ENCODE data around the gene GRAMD1B.
"Not testable (repeated sequence)": the region's sequence is repeated elsewhere in the genome, so short reads cannot be mapped to it uniquely, and the experiment has no call there.

The GRAMD1B gene

GRCh38 chr11:123653483-123653826, 223.4 kb downstream of the GRAMD1B start:
- no peak for DNase-seq

- DNase-seq: peak; percentile 11
Measured at GRCh38 chr11:123653827-123654565, 223.9 kb downstream of the GRAMD1B start.

GRCh38 chr11:123654566-123655081, 224.6 kb downstream of the GRAMD1B start, which contains the start of gene SCN3B:
SCN3B (minus strand) TSS chr11:123654624; CDS start chr11:123653801, 823 bp downstream.
- DNase-seq: peak; percentile 8

GRCh38 chr11:123659311-123659710, 229.2 kb downstream of the GRAMD1B start:
- DNase-seq: no peak

GRCh38 chr11:123659965-123660364, 229.9 kb downstream of the GRAMD1B start:
- DNase-seq: not testable (repeated sequence)

- no peak for DNase-seq
Measured at GRCh38 chr11:123665306-123665705, 235.2 kb downstream of the GRAMD1B start.

- no peak for DNase-seq
Measured at GRCh38 chr11:123670081-123670480, 240.0 kb downstream of the GRAMD1B start.

- no peak for DNase-seq
Measured at GRCh38 chr11:123671534-123671933, 241.5 kb downstream of the GRAMD1B start.

- no peak for DNase-seq
Measured at GRCh38 chr11:123672568-123672967, 242.5 kb downstream of the GRAMD1B start.

- no peak for DNase-seq
Measured at GRCh38 chr11:123674297-123674696, 244.2 kb downstream of the GRAMD1B start.
